ENCODE measurements around the gene NTN3. TPM values are rescaled to one million over a fixed set of nuclear protein-coding genes. Genes with fewer than 3 reads are reported as not detected.

The NTN3 gene
- total and polyA plus RNA-seq, 2 donors from 2014 or later: 0.28 TPM; not detected in 1

GRCh38 chr16:2425008-2425518 lies 46.0 kb upstream of the NTN3 start:
- Histone ChIP-seq H3K9me3 (ENCODE audit: control insufficient read depth in 2 of 3, insufficient read depth in 1 of 3, low read length in 3 of 3) (no peaks in the 10 kb centered on the region), H3K27ac (ENCODE audit: low read depth in 2 of 2, low read length in 2 of 2) (no peak overlapping the region), H3K36me3 (ENCODE audit: control insufficient read depth in 2 of 3, insufficient read depth in 3 of 3, low read length in 3 of 3) (no peaks in the 10 kb centered on the region), H3K9ac (ENCODE audit: low read length in 3 of 3) (no peak overlapping the region), H3K4me1 (ENCODE audit: control insufficient read depth in 2 of 3, insufficient read depth in 2 of 3, low read depth in 1 of 3, low read length in 3 of 3) (peaks cover 0 to 9% (median 3%) of the 10 kb centered on the region in 3 donors), H3K27me3 (ENCODE audit: control insufficient read depth, insufficient read depth, low read length) (no peaks in the 10 kb centered on the region), H3K4me3 (ENCODE audit: low read length in 3 of 3) (no peak overlapping the region)
- TF ChIP-seq CTCF (IDR thresholded peaks at IDR 0.05; ENCODE audit: borderline replicate concordance, extremely low read depth, insufficient read depth): no peak
- no peak for DNase-seq
- no peak for FAIRE-seq
- intact Hi-C loops (cut with DNase I): no loop called here

- Histone ChIP-seq H3K36me3 (ENCODE audit: control insufficient read depth in 2 of 3, insufficient read depth in 3 of 3, low read length in 3 of 3) (no peaks in the 10 kb centered on the region), H3K4me3 (ENCODE audit: low read length in 3 of 3) (no peak overlapping the region), H3K4me1 (ENCODE audit: control insufficient read depth in 2 of 3, insufficient read depth in 2 of 3, low read depth in 1 of 3, low read length in 3 of 3) (peaks cover 0 to 14% (median 9%) of the 10 kb centered on the region in 3 donors), H3K9me3 (ENCODE audit: control insufficient read depth in 2 of 3, insufficient read depth in 1 of 3, low read length in 3 of 3) (no peaks in the 10 kb centered on the region), H3K27me3 (ENCODE audit: control insufficient read depth, insufficient read depth, low read length) (no peaks in the 10 kb centered on the region), H3K27ac (ENCODE audit: low read depth in 2 of 2, low read length in 2 of 2) (no peak overlapping the region), H3K9ac (ENCODE audit: low read length in 3 of 3) (no peak overlapping the region)
- no peak for DNase-seq
- intact Hi-C loops (cut with DNase I): no loop called here
- TF ChIP-seq CTCF (IDR thresholded peaks at IDR 0.05; ENCODE audit: borderline replicate concordance, extremely low read depth, insufficient read depth): no peak
- no peak for FAIRE-seq
These were observed 45.2 kb upstream of the NTN3 start for GRCh38 chr16:2425825-2426430.

- Histone ChIP-seq H3K9me3 (ENCODE audit: control insufficient read depth in 2 of 3, insufficient read depth in 1 of 3, low read length in 3 of 3) (no peaks in the 10 kb centered on the region), H3K9ac (ENCODE audit: low read length in 3 of 3) (no peak overlapping the region), H3K4me3 (ENCODE audit: low read length in 3 of 3) (no peak overlapping the region), H3K27ac (ENCODE audit: low read depth in 2 of 2, low read length in 2 of 2) (no peak overlapping the region), H3K27me3 (ENCODE audit: control insufficient read depth, insufficient read depth, low read length) (no peaks in the 10 kb centered on the region), H3K4me1 (ENCODE audit: control insufficient read depth in 2 of 3, insufficient read depth in 2 of 3, low read depth in 1 of 3, low read length in 3 of 3) (peaks cover 0 to 14% (median 9%) of the 10 kb centered on the region in 3 donors), H3K36me3 (ENCODE audit: control insufficient read depth in 2 of 3, insufficient read depth in 3 of 3, low read length in 3 of 3) (no peaks in the 10 kb centered on the region)
- DNase-seq: no peak
- FAIRE-seq: no peak
- intact Hi-C loops (cut with DNase I): no loop called here
- no peak for TF ChIP-seq CTCF (IDR thresholded peaks at IDR 0.05; ENCODE audit: borderline replicate concordance, extremely low read depth, insufficient read depth)
These were observed 44.1 kb upstream of the NTN3 start for GRCh38 chr16:2426941-2427361.

All from kidney (tissue), 14 donors.